Measurements from ENCODE around the gene IGDCC3. TPM values are rescaled to one million over a fixed set of nuclear protein-coding genes. Genes with fewer than 3 reads are reported as not detected.

Gene IGDCC3
- total RNA-seq, 1 experiment from 2014 or later, result 53.5 TPM

- no peak for TF ChIP-seq ZNF532 (CRISPR knock-in tag; IDR thresholded peaks at IDR 0.05; ENCODE audit: borderline replicate concordance)
- no peak for TF ChIP-seq ATF6 (CRISPR knock-in tag; IDR thresholded peaks at IDR 0.05)
- no peak for TF ChIP-seq CDX4 (CRISPR knock-in tag; IDR thresholded peaks at IDR 0.05; ENCODE audit: borderline replicate concordance)
- TF ChIP-seq CREB1 (CRISPR knock-in tag; IDR thresholded peaks at IDR 0.05), result no peak
- TF ChIP-seq FOXP4 (CRISPR knock-in tag; IDR thresholded peaks at IDR 0.05), result no peak
- TF ChIP-seq PREB (CRISPR knock-in tag; IDR thresholded peaks at IDR 0.05; ENCODE audit: borderline replicate concordance), result no peak
- TF ChIP-seq SMAD3 (CRISPR knock-in tag; IDR thresholded peaks at IDR 0.05; ENCODE audit: borderline replicate concordance), result no peak
- TF ChIP-seq JUN (CRISPR knock-in tag; IDR thresholded peaks at IDR 0.05), result no peak
- TF ChIP-seq FOXP1 (CRISPR knock-in tag; IDR thresholded peaks at IDR 0.05; ENCODE audit: borderline replicate concordance), result no peak
- TF ChIP-seq ZNF317 (CRISPR knock-in tag; IDR thresholded peaks at IDR 0.05; ENCODE audit: borderline replicate concordance, low read depth), result no peak
Measured at GRCh38 chr15:65375871-65376607, 1.8 kb downstream of the IGDCC3 start (continued).

GRCh38 chr15:65374821-65375401, 2.9 kb downstream of the IGDCC3 start:
- ChIA-PET CTCF (interaction anchor here (1.1 to 4.2 kb wide), 3 partner anchors 10 to 46 kb away, joined by 3 to 14 read pairs (median 3); no protein-coding TSS in a partner anchor), POLR2A (interaction anchor here (2.5 kb wide), 1 partner anchor 7 kb away, joined by 16 read pairs; no protein-coding TSS in a partner anchor)
- H3K36me3 Mint-ChIP-seq, result peaks cover 20% of the 10 kb centered on the region
- peaks cover 19% of the 10 kb centered on the region for H3K27me3 Mint-ChIP-seq (ENCODE audit: low read depth)
- H3K4me3 Mint-ChIP-seq, result no peak overlapping the region
- DNase-seq (ENCODE audit: low spot score), result no peak
- no peak for TF ChIP-seq FOXP1 (CRISPR knock-in tag; IDR thresholded peaks at IDR 0.05; ENCODE audit: borderline replicate concordance)
- TF ChIP-seq NFATC4 (CRISPR knock-in tag; IDR thresholded peaks at IDR 0.05), result no peak
- H3K4me1 Mint-ChIP-seq, result peaks cover 41% of the 10 kb centered on the region
- ATAC-seq, result no peak
- H3K27ac Mint-ChIP-seq, result no peak overlapping the region
- no peaks in the 10 kb centered on the region for H3K9me3 Mint-ChIP-seq
